Glomerular visceral epithelial cell (primary cell): Measurements from ENCODE around the gene SMIM33.
A peak's percentile ranks its signal among the peaks of the same experiment; 100 is the strongest.
"Not testable (repeated sequence)": the region's sequence is repeated elsewhere in the genome, so short reads cannot be mapped to it uniquely, and the experiment has no call there.

Experiments
- DNase-seq: peaks from one replicate; pipeline ENCODE4 v3.0.0-alpha.2; 2016; ENCODE audit errors: extremely low spot score

The SMIM33 gene

GRCh38 chr5:139482050-139482889, 11.5 kb downstream of the SMIM33 start, which contains the start of gene STING1:
STING1 (minus strand) TSS chr5:139482758; CDS start chr5:139481704, 1,054 bp downstream.
- DNase-seq = peak; percentile 99

GRCh38 chr5:139482890-139483208, 12.0 kb downstream of the SMIM33 start:
- DNase-seq = not testable (repeated sequence)

- no peak for DNase-seq
Measured at GRCh38 chr5:139486201-139486600, 15.4 kb downstream of the SMIM33 start.

GRCh38 chr5:139488260-139488659, 17.5 kb downstream of the SMIM33 start:
- no peak for DNase-seq

GRCh38 chr5:139492700-139493192, 21.9 kb downstream of the SMIM33 start:
- DNase-seq = no peak

- DNase-seq = no peak
Measured at GRCh38 chr5:139494256-139494655, 23.5 kb downstream of the SMIM33 start.

GRCh38 chr5:139494832-139495231, 24.0 kb downstream of the SMIM33 start:
- DNase-seq = no peak

GRCh38 chr5:139495638-139496435, 25.0 kb downstream of the SMIM33 start:
- no peak for DNase-seq

- DNase-seq = no peak
Measured at GRCh38 chr5:139501381-139501780, 30.6 kb downstream of the SMIM33 start.

- DNase-seq = not testable (repeated sequence)
Measured at GRCh38 chr5:139503036-139503817, 32.4 kb downstream of the SMIM33 start.

GRCh38 chr5:139503879-139504278, 33.1 kb downstream of the SMIM33 start:
- not testable (repeated sequence) for DNase-seq

- not testable (repeated sequence) for DNase-seq
Measured at GRCh38 chr5:139504722-139505121, 33.9 kb downstream of the SMIM33 start.

- DNase-seq = no peak
Measured at GRCh38 chr5:139512786-139513390, 42.1 kb downstream of the SMIM33 start.

GRCh38 chr5:139513434-139513833, 42.6 kb downstream of the SMIM33 start:
- DNase-seq = peak; percentile 89

GRCh38 chr5:139513852-139514485, 43.2 kb downstream of the SMIM33 start:
- DNase-seq = no peak

GRCh38 chr5:139514486-139514856, 43.7 kb downstream of the SMIM33 start:
- no peak for DNase-seq

GRCh38 chr5:139517683-139518564, 47.1 kb downstream of the SMIM33 start:
- peak; percentile 92 for DNase-seq
